Smooth muscle cell of the brain vasculature (primary cell): Measurements from ENCODE around the gene MAD1L1.

Experiments
- DNase-seq: peaks from one replicate; pipeline ENCODE4 v3.0.0-alpha.2; 2012; ENCODE audit warnings: low read depth, low spot score

The MAD1L1 gene

DNA sequence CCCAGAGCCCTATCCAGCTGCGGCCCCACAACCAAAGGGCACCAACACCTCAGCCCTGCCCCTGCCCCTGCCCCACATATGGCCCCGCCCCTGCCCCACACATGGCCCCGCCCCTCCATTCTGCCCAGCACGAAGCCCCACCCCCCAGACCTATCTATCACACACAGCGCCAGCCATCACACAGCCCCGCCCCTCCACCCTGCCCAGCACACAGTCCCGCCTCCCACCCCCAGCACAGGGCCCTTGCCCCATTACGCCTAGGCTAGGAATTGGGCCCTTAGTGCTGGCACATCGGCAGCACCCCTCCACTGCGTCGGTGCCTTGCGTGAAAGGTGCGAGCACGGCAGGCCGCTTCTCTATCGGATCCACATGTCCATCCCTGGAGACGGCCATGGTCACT, 126.8 kb downstream of the MAD1L1 start:
- no peak for DNase-seq

DNA sequence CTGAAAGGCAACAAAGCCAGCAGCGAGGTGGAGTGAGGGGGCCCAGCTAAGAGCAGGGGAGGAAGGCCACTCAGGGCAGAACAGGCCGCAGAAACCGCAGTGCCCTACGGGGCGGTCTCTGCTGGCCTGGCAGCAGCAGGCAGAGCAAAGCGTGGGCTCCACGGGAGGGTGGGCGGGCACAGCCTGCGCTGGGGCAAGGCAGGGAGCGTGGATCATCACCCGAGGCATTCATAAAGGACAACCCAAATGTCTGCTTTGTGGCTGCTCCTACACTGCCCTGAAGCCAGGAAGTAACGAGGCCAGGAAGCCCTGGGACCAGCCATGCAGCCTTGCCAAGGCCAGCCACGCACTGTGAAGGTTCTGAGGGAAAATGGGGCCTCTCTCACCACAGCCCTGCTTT, 127.5 kb downstream of the MAD1L1 start:
- DNase-seq: no peak

DNA sequence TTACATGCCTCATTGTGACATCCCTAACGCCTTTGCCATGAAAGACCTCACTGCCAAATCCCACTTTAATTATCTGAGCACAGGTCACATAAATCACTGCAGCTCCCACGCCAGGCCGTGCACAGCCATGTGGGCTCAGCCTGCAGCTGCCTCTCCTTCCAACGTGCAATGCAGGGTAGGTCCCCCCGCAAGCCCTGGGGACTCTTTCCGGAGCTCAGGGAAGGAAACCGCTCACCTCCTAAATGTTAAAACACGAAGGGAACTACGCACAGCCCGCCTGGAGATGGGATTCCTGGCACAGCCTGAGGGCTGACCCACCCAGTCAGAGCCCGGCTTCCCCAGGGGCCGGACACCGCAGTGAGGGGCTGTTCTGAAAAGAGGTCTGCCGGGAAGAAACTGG, 128.0 kb downstream of the MAD1L1 start:
- DNase-seq: no peak

DNA sequence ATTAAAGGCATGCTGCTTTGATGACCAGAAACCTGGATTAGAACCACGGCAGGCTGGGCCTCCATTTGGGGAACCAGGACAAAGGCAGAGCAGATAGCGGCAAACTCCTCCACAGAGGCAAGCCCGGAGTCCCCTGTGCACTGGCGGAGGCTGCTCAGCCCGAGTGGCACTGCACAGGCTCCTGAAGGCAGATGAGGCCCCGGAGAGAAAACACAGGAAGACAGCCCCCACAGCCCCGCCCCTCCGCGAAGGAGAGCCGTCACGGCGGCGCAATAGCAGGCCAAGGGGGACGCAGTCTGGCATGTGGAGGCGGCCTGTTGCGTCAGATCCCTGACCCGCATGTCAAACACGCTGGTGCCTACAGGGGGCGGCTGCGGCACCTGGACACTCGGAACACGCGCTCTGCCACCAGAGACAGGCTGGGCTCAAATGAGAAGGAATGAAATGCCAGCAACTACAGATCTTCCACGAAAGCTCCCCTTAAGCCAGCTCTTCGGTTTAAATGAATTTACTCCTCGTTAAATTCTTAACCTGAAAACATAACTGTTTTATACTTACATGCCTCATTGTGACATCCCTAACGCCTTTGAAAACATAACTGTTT, 128.5 kb downstream of the MAD1L1 start:
- no peak for DNase-seq

DNA sequence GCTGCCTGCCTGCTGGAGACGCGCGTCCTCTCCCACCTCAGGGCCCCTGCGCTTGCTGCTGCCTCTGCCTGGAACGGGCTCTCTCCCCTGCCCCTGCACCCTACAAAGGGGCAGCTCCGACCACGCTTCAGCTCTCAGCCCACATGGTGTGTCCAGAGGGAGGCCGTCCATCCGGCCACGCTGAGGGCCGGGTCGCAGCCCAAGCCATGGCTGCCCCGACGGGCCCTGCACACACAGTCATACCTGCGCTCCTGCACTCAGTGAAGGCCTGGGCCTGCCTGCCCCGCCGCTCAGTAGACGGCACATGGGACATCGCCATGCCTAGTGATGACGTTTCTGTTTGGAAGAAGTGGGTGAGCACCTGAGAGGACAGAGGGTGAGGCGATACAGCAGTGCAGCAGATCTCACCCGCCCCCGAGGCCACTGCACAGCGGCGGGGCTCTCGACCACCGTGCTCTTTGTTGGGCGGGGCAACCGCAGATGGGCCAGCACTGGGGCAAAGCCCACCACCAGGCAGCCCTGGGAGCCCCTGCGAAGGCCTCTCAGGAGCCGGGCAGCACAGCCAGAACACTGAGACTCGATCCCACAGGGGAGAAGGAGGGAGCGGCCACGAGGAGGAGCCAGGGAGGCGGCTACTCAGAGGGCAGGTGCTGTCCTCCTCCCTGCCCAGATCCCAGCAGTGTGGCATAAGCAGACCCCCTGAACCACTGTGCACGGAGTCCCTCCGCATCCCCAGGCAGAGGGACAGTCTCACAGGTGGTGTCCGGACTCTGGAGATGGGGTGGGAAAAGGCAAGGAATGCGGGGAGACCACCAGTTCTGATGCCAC, 129.5 kb downstream of the MAD1L1 start:
- DNase-seq: no peak

DNA sequence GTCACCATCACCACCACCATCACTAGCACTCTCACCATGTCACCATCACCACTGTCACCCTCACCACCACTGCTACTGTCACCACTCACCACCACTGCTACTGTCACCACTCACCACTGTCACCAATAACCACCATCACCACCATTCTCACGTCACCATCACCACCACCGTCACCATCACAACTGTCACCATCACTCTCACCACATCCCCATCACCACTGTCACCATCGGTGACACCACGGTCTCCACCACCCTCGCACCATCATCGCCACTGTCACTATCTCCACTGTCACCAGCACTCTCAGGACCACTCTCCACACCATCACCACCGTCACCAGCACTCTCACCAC, 130.4 kb downstream of the MAD1L1 start:
- DNase-seq: no peak

DNA sequence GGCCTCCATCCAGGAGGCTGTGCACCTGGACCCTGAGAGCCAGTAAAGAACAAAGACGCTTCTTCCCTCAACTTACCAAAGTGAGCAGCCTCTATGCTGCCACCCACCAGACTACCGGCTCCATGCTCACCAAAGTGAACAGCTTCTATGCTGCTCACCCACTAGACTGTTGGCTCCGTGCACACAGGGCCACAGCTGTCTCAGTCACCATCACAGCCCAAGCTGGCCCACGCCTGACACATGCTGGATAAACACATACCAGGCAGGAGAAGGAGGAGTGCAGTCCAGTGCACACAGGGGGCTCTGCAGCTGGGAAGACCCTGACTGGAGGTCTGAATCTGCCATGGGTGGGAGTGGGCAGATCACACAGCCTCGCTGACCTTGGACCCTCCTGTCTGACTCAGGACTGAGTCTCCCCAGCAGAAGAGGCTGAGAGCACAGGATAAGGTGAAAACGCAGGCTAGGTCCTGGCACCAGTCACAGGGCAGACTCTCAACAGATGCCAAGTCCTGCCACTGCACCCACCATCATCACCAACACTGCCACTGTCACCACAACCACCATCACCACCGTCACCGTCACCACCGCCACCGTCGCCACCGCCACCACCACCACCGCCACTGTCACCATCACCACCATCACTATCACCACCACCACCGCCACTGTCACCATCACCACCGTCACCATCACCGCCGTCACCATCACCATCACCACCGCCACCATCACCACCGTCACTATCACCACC, 130.9 kb downstream of the MAD1L1 start:
- no peak for DNase-seq

DNA sequence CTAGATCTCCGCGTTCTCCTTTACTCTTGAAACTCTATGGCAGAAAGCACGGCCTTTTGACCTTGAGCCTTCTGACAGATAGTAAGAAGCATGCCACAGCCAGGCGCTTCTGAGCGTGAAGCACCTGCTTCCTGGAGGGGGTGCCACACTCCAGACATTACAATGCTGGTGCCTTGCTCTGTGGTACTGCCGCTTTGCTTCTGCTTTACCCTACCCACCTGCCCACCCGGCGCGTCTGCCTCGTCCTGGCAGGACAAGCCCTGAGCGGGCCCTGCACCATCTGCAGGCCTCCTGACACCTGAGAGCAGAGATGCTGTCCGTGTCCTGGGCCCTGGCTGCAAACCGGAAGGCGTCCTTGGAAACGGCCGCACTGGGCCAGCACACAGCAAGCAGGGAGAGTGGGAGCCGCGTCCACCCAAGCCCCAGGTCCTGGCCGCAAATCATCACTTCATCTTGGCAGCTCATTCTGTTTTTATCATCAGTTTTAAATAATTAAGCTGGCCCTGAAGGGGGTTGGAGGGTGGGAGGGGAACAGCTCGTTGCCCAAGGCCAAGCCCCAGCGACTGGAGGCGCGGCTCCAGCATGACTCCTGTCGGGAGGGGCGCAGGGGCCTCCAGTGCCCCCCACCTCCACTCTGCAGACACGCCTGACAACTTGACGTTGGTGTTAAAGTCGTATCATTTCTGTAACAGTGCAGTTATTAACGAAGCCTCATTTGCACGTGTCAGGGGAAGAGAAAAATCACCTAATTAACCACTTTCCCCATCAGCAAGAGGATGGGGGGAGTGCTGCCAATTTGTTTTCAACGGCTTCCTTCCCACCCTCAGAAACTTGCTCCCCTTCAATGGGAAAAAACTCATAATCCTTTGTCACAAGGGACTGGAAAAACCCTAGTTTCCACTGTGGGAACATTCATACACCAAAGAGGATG, 132.2 kb downstream of the MAD1L1 start:
- DNase-seq: no peak

DNA sequence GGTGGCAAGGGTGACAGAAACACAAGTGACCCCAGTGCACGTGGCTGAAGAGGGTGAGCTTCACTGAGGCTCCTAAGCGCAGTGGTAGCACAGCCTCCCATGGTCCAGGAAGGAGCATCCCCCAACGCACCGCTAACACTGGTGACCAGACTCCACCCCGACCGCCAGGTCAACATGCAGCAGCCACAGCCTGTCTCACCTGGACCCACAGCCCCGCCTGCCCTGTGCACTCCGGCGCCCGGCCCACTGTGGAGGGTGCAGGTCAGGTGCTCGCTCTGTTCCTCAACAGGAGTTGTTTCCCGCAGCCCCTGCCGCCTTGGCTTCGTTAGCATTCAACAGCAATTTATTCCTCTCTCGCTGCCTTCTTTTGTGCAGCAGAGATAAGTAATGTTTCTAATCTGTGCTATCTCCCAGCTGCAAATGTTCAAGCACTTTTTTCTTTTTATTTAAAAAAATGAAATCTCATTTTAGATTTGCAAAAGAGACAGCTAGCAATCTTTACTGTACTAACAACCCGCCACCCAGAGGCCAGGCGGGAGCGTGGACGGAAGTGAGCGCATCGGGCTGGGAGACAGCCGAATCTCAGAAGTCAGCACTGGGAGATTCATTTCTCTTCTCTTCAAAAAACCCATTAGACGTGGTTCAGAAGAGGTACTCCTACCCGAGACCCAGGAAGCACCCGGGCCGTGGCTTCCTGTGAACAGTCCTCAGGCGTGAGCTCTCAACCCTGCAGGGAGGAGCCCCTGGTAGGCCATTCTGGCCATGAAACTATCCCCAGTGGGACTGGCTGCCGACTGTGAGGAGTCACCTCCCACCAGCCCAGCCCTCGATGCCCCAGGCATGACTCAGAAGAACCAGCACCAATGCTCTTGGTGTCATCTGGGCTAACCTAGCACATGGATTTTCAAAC, 133.4 kb downstream of the MAD1L1 start:
- no peak for DNase-seq

DNA sequence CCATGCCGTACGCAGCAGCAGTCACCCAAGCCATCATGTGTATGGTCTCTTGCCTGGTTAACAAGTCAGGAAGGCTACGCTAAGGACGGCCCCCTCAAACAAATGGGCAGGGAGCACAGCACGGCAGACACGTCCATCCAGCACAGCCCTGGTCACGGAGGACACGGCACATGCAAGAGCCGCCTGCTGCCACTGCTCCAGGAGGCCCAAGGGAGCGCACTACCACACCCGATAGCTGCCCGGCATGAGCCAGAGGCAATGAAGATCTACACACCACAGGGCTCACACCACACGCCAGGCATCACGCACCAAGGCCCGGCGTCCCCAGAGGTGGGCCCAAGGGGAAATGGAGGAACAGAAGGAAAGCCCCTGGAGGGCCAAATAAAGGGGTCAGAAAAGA, 134.2 kb downstream of the MAD1L1 start:
- DNase-seq: no peak

DNA sequence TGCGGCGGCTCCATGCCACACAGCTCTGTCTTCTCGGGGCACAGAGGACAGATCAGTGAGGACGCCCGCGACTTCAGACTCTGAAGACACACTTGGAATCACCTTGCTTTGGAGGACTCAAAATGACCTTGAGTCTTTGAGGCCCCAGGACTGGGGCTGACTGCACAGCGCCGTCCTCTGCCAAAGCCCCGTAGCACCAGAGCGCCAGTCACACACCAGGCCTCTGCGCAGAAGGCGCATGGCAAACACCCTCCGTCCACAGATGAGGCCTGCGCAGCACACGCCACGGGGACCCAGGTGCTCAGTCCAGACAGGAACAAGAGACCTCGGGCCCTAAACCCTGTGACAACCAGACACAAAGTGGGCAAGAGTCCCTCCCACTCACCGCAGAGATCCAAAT, 134.7 kb downstream of the MAD1L1 start:
- no peak for DNase-seq

DNA sequence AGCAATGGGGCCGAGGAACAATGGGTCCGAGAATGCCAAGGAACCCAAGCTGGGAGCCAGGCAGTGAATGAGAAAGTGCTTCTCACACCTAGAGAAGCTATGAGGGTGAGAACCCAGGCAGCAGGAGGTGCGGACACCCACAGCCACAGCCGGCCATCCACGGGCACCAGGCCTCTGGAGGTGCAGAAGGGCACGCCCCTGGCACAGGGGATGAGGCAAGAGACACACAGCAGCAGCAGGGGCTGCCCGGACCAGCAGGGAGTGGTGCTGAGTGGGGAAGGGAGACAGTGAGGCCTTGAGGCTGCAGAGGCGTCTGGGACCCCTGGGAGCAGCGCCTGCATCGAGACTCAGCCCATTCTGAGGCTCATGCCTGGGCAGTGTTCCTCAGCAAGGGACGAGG, 135.3 kb downstream of the MAD1L1 start:
- no peak for DNase-seq

DNA sequence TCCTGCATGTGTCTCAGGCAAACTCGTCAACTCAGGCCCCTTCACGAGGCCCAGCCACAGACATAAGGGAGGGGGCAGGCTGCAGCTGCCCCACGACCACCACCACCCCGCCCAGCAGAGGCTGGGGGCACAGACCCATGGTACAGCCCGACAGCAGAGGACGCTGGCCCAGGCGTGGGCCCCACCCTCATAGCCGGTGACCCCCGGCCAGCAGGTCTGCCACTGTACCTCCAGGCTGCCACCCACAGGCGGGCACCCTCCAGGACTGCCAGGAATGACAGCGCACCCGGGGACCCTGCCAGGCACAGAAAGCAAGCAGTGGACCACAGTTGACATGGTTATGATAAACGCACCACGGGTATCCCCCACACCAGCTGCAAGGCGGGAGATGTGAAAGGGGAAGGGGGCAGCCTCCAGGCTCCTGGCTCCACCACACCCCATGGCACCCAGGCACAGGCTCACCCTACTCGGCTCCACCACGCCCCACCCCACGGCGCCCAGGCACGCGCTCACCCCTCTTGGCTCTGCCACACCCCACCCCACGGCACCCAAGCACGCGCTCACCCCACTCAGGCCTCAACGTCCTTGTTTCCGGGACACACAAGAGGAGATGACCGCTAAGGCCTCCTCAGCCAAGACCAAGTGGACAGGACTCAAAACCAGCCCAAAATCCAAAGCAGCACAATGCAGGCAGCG, 135.9 kb downstream of the MAD1L1 start:
- DNase-seq: no peak

DNA sequence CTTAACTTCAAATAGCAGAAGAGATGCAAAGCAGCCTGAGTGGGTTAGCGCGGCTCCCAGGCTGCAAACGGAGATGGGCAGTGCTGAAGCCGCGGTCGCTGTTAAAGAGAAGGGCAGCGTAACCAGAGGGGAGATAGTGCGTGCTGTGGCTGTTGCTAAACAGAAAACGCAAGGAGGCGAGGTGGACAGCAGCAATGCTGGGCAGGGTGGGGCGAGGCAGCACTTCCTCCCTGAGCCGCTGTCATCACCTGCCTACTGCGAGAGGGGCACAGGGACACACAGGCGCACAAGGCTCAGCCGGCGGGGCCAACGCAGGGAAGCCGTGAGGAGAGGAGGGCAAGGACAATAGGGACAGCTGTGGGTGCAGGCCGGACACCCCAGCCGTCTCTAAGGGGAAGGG, 137.3 kb downstream of the MAD1L1 start:
- no peak for DNase-seq

DNA sequence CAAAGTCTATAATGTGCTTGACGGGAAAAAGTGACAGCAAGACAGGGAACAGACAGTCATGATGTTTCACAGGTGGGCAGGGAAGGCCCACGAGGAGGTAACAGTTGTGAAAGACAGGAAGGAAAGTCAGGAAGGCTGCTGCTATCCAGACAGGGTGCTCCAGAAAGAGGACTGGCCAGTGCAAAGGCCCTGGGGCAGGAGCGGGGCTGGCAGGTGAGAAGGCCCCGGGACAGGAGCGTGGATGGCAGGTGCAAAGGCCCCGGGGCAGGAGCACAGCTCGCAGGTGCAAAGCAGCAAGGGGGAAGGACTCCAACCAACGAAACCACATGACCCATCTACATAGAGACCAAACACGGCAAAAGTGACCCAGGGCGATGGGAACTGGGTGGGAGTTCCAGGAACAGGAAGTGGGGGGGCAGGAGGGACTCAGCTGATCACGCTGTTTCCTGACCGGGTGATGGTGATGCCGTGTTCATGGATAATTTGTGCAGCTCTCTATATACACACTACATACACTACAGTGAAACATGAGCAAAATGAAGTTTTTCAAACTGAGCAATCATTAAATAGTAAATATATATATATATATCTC, 138.2 kb downstream of the MAD1L1 start:
- no peak for DNase-seq

DNA sequence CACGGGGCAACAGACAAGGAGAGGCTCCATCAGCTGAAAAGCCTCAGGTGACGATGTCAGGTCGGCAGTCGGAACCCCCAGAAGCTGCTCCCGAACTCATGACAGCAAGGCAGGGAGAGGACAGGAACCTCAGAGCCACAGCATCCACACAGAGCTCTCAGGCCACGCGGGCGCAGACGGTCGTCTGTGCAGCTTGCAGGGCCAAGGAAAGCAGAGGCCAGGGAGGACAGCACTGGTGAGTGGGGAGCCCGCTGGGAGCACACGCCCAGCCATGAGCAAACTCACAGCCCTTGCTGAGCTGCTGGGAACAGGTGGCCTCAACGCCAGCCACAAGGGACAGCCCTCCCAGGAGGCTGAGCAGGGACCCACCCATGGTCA, 138.9 kb downstream of the MAD1L1 start:
- DNase-seq: no peak

DNA sequence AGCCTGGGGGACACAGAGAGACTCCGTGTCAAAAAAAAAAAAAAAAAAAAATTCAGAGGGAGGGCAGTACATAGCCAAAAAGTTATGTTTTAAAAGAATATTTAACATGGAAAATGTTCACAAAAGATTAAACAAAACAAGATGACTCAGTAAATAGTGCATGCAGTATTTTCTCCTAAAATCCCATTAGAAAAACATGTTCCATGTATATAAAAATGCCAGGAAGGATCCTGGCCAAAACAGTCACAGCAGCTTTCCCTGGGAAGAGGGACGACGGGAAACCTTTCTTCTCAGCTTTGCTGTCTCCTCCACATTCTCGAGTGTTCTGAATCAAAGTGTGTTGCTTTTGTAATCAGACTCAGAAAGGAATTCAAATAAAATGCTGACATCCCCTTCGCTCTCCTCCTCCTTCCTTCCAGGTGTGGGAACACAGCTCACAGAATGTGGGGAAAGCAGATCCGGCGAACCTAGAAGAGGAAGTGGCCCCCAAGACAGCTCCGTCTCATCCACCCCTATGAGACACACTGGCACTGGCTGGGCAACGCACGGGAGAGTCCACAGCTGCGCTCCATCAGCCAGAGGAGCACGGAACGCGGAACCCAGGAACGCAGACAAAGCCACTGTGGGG, 139.4 kb downstream of the MAD1L1 start:
- no peak for DNase-seq

DNA sequence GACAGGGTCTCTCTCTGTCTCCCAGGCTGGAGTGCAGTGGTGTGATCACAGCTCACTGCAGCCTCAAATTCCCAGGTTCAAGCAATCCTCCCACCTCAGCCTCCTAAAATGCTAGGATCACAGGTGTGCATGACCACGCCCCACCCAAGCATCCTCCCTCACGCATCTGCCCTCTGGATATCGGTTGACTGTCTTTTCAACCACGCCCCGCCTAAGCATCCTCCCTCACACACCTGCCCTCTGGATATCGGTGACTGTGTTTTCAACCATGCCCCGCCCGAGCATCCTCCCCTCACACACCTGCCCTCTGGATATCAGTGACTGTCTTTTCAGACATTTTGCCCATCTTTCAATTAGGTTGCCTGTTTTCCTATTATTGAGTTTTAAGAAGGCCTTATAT, 140.5 kb downstream of the MAD1L1 start:
- no peak for DNase-seq
